GM13976 (cell line): Measurements from ENCODE around the gene IQGAP2.
A peak's percentile ranks its signal among the peaks of the same experiment; 100 is the strongest.
"Not testable (repeated sequence)": the region's sequence is repeated elsewhere in the genome, so short reads cannot be mapped to it uniquely, and the experiment has no call there.

ENCODE experiments used
- DNase-seq: peaks from one replicate; pipeline ENCODE4 v3.0.0; 2012; ENCODE audit warnings: low spot score
- CTCF ChIP-seq: IDR thresholded peaks from 2 replicates; pipeline ENCODE4 v1.5.1; 2012; ENCODE audit warnings: borderline replicate concordance, mild to moderate bottlenecking; ENCODE audit not compliant: insufficient read depth; ENCODE audit errors: extremely low read depth, missing control alignments, control extremely low read depth
- in situ Hi-C: fragments of 300-500 bp; cut with MboI; formaldehyde crosslinking; loops from one replicate; pipeline ENCODE4 v1.12.0; 2022; ENCODE audit warnings: low sequenced_read_pairs, mixed read lengths, inconsistent platforms; ENCODE audit not compliant: unreplicated experiment

Gene IQGAP2

GRCh38 chr5:76514713-76515112 lies 111.6 kb downstream of the IQGAP2 start:
- no peak for TF ChIP-seq CTCF
- no peak for DNase-seq
- in situ Hi-C loops, result no loop called here

- in situ Hi-C loops, result no loop called here
- no peak for DNase-seq
- TF ChIP-seq CTCF, result no peak
Measured at GRCh38 chr5:76517334-76517733, 114.2 kb downstream of the IQGAP2 start.

- DNase-seq, in situ Hi-C loops: not testable (repeated sequence)
Measured at GRCh38 chr5:76518246-76518645, 115.2 kb downstream of the IQGAP2 start.

- DNase-seq, result peak; percentile 66
Measured at GRCh38 chr5:76521240-76521758, 118.2 kb downstream of the IQGAP2 start.

GRCh38 chr5:76522103-76522935 lies 119.2 kb downstream of the IQGAP2 start:
- TF ChIP-seq CTCF, result no peak
- in situ Hi-C loops, result no loop called here
- DNase-seq, result no peak

More at GRCh38 chr5:76521240-76521758, 118.2 kb downstream of the IQGAP2 start:
- in situ Hi-C loops, result no loop called here
- TF ChIP-seq CTCF, result no peak

- in situ Hi-C loops, result no loop called here
- no peak for DNase-seq
- TF ChIP-seq CTCF, result no peak
Measured at GRCh38 chr5:76524101-76524835, 121.2 kb downstream of the IQGAP2 start.

GRCh38 chr5:76524868-76525267 lies 121.8 kb downstream of the IQGAP2 start:
- in situ Hi-C loops, result no loop called here
- TF ChIP-seq CTCF, result no peak
- no peak for DNase-seq
